WERI-Rb-1 (cell line): ENCODE measurements around the gene RCAN2.

Source experiments
- DNase-seq: peaks from one replicate; pipeline ENCODE4 v3.0.0-alpha.2; 2020
- H3K27ac ChIP-seq: fragments of 250-450 bp; sonication (Bioruptor Pico); 2 replicates; pipeline ENCODE4 v1.5.1; 2020; ENCODE audit warnings: mild to moderate bottlenecking, moderate library complexity
- H3K27me3 ChIP-seq: fragments of 250-450 bp; sonication (Bioruptor Pico); 2 replicates; pipeline ENCODE4 v1.5.1; 2021; ENCODE audit warnings: mild to moderate bottlenecking, low read depth, moderate library complexity; ENCODE audit not compliant: insufficient read depth, severe bottlenecking
- H3K36me3 ChIP-seq: fragments of 250-450 bp; sonication (Bioruptor Pico); 2 replicates; pipeline ENCODE4 v1.5.1; 2020; ENCODE audit warnings: mild to moderate bottlenecking, moderate library complexity
- H3K4me3 ChIP-seq: 2 replicates; pipeline ENCODE4 v1.5.1; 2011; ENCODE audit warnings: low read depth, mild to moderate bottlenecking, control low read depth, low read length
- H3K9me3 ChIP-seq: fragments of 250-450 bp; sonication (Bioruptor Pico); 2 replicates; pipeline ENCODE4 v1.5.1; 2021; ENCODE audit warnings: mild to moderate bottlenecking, moderate library complexity; ENCODE audit not compliant: severe bottlenecking
- CTCF ChIP-seq: IDR thresholded peaks from 2 replicates; pipeline ENCODE4 v1.5.1; 2011; ENCODE audit warnings: low read depth, mild to moderate bottlenecking, control low read depth, inconsistent platforms, low read length

Gene RCAN2

DNA sequence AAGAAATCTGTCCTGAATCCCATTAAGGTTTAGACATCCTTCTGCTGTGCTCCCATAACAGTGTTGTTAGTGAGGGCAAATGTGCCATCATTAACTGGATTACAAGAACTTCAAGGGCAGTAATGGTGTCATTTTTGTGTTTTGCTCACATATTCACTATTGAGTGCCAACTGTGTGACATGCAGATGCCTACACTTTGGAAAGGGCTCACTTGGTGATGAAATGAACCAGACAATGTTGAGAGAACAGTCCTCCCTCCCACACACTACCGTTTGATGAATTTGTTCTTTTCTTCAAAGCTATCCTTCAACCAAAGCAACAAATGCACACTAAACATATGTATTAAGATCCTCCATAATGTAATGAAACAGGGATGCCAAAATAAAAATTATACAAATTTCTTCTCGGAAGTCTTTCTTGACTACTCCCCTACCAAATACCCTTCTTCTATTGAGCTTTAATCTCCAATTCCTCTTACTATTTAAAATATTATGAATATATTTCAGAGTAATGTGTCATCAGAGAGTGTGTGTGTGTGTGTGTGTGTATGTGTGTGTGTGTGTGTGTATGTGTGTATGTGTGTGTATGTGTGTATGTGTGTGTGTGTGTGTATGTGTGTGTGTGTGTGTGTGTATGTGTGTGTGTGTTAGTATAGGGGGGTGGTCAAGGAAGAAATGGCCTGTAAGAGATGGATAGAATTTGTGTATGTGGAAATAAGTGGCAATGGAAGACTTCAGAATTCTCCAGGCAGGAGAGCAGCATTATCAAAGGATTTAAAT is 228.1 kb downstream of the RCAN2 start:
- no peak for DNase-seq
- TF ChIP-seq CTCF: no peak

GRCh38 chr6:46258249-46258648 is 233.0 kb downstream of the RCAN2 start:
- TF ChIP-seq CTCF: no peak
- DNase-seq: no peak
- Histone ChIP-seq H3K36me3 (no peaks in the 10 kb centered on the region), H3K27ac (no peak overlapping the region), H3K4me3 (no peak overlapping the region), H3K9me3 (no peaks in the 10 kb centered on the region), H3K27me3 (no peaks in the 10 kb centered on the region)

More for the DNA sequence above, 228.1 kb downstream of the RCAN2 start:
- H3K27me3 ChIP-seq: no peaks in the 10 kb centered on the region
- H3K36me3 ChIP-seq: no peaks in the 10 kb centered on the region
- H3K27ac ChIP-seq: no peak overlapping the region
- H3K9me3 ChIP-seq: no peaks in the 10 kb centered on the region
- no peak overlapping the region for H3K4me3 ChIP-seq

DNA sequence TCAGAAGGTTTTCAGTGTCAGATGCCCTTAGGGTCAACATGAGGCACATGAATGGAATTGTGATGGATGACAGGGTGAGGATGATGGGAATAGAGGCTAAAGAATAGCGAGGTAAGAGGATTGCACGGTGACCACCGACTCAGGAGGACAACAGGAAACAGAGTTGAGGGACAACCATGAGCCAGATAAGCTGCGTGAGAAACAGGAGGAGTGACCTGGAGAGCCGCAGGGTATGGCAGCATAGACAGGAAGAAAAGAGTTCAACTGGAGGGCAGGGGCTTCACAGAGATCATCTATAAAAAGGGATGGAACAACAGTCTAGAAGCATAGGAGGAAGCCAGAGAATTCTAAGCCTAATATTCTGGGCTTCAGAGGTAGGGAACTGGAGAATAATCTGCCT is 235.7 kb downstream of the RCAN2 start:
- H3K36me3 ChIP-seq: no peaks in the 10 kb centered on the region
- H3K27me3 ChIP-seq: no peaks in the 10 kb centered on the region

GRCh38 chr6:46254946-46255345 is 236.3 kb downstream of the RCAN2 start:
- no peak for DNase-seq
- H3K36me3 ChIP-seq: no peaks in the 10 kb centered on the region
- H3K27ac ChIP-seq: no peak overlapping the region
- TF ChIP-seq CTCF: no peak
- no peaks in the 10 kb centered on the region for H3K27me3 ChIP-seq
- H3K9me3 ChIP-seq: no peaks in the 10 kb centered on the region
- no peak overlapping the region for H3K4me3 ChIP-seq

More for the DNA sequence above, 235.7 kb downstream of the RCAN2 start:
- H3K9me3 ChIP-seq: no peaks in the 10 kb centered on the region
- H3K4me3 ChIP-seq: no peak overlapping the region
- no peak overlapping the region for H3K27ac ChIP-seq
- no peak for TF ChIP-seq CTCF
- DNase-seq: peak; percentile 54

DNA sequence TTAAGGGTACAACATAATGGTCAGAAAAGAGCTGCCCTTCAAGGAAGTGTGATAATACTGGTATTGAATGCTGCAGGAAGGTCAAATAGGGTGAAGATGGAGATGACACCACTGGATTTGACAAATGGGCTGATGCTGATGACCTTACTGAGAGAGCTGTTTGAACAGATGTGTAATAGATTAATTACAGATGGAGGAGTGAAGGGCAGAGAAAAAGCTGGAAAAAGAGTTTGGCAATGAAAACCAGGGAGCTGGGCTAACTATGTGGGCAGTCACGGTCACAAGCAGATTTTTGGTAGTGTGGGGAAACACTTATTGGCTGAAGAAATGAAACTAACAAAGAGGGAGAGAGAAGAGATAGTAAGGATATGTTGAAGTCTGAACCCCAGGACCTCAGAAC is 236.9 kb downstream of the RCAN2 start:
- H3K27me3 ChIP-seq: no peaks in the 10 kb centered on the region
- H3K36me3 ChIP-seq: no peaks in the 10 kb centered on the region
- H3K4me3 ChIP-seq: no peak overlapping the region
- no peak for TF ChIP-seq CTCF
- H3K9me3 ChIP-seq: no peaks in the 10 kb centered on the region
- H3K27ac ChIP-seq: no peak overlapping the region
- no peak for DNase-seq
